Measurements from ENCODE around the gene MAPKAPK2. TPM values are rescaled to one million over a fixed set of nuclear protein-coding genes. Genes with fewer than 3 reads are reported as not detected.

The MAPKAPK2 gene
- total RNA-seq, 4 donors from 2014 or later, result 37.8 to 63.3 (median 42.9) TPM

GRCh38 chr1:206741142-206741701 lies 56.5 kb downstream of the MAPKAPK2 start:
- TF ChIP-seq, protein P1, sequence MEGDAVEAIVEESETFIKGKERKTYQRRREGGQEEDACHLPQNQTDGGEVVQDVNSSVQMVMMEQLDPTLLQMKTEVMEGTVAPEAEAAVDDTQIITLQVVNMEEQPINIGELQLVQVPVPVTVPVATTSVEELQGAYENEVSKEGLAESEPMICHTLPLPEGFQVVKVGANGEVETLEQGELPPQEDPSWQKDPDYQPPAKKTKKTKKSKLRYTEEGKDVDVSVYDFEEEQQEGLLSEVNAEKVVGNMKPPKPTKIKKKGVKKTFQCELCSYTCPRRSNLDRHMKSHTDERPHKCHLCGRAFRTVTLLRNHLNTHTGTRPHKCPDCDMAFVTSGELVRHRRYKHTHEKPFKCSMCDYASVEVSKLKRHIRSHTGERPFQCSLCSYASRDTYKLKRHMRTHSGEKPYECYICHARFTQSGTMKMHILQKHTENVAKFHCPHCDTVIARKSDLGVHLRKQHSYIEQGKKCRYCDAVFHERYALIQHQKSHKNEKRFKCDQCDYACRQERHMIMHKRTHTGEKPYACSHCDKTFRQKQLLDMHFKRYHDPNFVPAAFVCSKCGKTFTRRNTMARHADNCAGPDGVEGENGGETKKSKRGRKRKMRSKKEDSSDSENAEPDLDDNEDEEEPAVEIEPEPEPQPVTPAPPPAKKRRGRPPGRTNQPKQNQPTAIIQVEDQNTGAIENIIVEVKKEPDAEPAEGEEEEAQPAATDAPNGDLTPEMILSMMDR (IDR thresholded peaks at IDR 0.05; ENCODE audit: low read depth), result no peak

DNA sequence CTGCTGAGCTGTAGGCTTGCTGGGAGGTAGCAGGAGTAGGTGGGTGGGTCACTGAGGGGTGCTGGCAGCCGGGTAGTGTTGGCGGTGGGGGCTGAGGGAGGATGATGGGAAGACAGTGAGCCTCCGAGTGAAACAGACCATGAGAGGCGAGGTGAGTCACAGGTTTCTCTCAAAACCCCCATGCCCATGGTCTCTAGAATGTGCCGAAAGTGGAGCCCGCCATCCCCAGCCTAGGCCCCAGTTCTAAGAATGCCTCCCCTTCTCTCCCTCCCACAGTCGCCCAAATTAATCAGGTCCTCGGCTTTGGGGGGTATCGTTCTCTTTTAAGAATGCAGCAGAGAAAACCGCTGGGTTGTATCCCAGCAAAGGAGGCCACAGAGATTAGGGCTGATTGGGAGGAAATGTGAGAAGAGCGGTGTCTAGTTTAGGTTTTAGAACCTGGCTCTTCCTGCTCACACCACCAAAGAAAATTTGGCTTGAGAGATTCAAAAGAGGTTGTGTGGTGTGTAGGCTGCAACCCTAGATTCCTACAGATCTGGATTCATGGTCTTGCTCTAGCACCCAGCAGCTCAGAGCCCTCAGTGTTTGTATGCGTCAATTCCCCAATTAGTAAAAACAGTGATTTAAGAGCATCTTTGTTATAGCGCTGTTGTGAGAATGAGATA lies 58.1 kb downstream of the MAPKAPK2 start:
- TF ChIP-seq, protein P1 (IDR thresholded peaks at IDR 0.05; ENCODE audit: low read depth), result no peak

GRCh38 chr1:206744683-206745082 lies 60.0 kb downstream of the MAPKAPK2 start:
- TF ChIP-seq, protein P1 (IDR thresholded peaks at IDR 0.05; ENCODE audit: low read depth), result no peak

DNA sequence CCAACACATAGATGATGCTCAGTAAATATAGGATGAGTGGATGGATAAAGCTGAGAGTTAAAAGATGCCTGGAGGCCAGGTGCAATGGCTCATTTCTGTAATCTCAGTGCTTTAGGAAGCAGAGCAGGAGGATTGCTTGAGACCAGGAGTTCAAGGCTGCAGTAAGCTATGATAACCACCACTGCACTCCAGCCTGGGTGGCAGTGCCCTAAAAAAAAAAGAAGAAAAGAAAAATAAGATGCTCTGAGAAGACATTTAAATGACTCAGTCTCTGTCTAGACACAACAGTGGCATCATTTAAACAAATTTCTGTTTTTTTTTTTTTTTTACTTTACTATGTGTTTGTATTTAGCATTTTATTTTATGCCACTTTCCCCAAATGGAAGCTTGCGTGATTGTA lies 60.6 kb downstream of the MAPKAPK2 start:
- TF ChIP-seq, protein P1 (IDR thresholded peaks at IDR 0.05; ENCODE audit: low read depth), result no peak

DNA sequence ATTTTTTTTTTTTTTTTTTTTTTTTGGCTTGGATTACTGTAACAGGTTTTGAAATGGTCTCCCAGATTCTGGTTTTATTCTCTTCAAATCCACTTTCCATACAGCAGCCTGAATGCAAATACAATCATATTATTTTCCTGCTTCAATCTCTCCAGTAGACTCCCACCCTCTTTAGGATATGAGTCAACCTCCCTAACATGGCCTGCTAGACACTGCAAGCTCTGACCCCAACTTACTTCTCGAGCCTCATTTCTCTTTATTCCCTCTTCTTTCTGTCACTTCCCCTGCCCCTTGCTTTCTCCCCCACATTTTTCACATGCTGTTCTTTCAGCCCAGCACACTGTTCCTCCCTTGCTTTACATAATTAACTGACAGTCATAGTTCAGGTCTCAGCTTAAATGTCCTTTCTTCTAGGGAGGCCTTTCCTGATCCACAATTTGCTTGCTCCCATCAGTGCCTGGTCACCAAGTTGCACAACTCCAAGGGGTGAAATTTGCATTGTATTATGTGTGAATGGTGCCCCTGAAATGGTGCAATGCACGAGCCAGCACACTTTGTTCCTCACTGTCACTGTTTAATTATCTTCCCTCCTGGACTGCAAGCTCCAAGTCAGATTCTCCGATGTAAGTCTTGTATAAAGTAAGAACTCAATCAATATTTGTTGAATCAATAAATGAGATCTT lies 63.8 kb downstream of the MAPKAPK2 start:
- TF ChIP-seq, protein P1 (IDR thresholded peaks at IDR 0.05; ENCODE audit: low read depth), result no peak

GRCh38 chr1:206751891-206752290 lies 67.2 kb downstream of the MAPKAPK2 start:
- TF ChIP-seq, protein P1 (IDR thresholded peaks at IDR 0.05; ENCODE audit: low read depth), result no peak

DNA sequence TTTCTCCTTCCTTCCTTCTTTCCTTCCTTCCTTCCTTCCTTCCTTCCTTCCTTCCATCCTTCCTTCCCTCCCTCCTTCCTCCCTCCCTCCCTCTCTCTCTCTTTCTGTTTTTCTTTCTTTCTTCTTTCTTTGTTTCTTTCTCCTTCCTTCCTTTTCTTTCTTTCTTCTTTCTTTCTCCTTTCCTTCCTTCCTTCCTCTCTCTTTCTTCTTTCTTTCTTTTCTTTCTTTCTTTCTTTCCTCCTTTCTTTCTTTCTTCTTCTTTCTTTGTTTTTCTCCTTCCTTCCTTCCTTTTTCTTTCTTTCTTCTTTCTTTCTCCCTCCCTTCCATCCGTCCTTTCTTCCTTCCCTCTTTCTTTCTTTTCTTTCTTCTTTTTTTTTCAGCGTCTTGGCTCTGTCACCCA lies 67.8 kb downstream of the MAPKAPK2 start:
- TF ChIP-seq, protein P1 (IDR thresholded peaks at IDR 0.05; ENCODE audit: low read depth), result no peak
